Tibial nerve (tissue), 4 donors: ENCODE data around the gene FBXO38. TPM values are rescaled to one million over a fixed set of nuclear protein-coding genes. Genes with fewer than 3 reads are reported as not detected.

Experiments
- DNase-seq, 2 donors: peaks; one replicate each; pipeline ENCODE4 v3.0.0-alpha.2; 2019; ENCODE audit warnings: low spot score in 2 of 2
- H3K27ac ChIP-seq, 4 donors: fragments of 200-600 bp; sonication (generic) in 3 of 4; one replicate each; pipeline ENCODE4 v1.5.1; 2017 to 2019; ENCODE audit warnings: mild to moderate bottlenecking in 1 of 4
- H3K27me3 ChIP-seq, 2 donors: fragments of 200-600 bp; sonication (generic) in 1 of 2; one replicate each; pipeline versions ENCODE4 v1.5.1 to v1.6.0; 2017 to 2019
- H3K36me3 ChIP-seq, 3 donors: fragments of 200-600 bp; sonication (generic); one replicate each; pipeline ENCODE4 v1.5.1; 2018 to 2019
- H3K4me1 ChIP-seq, 4 donors: fragments of 200-600 bp; sonication (generic) in 3 of 4; one replicate each; pipeline ENCODE4 v1.5.1; 2017 to 2019
- H3K4me3 ChIP-seq, 4 donors: fragments of 200-600 bp; sonication (generic) in 3 of 4; one replicate each; pipeline ENCODE4 v1.5.1; 2017 to 2019; ENCODE audit warnings: mild to moderate bottlenecking in 1 of 4, moderate library complexity in 1 of 4
- H3K9me3 ChIP-seq, 4 donors: fragments of 200-600 bp; sonication (generic) in 3 of 4; one replicate each; pipeline ENCODE4 v1.5.1; 2017 to 2019
- CTCF ChIP-seq, 5 experiments: fragments of 200-600 bp in 3 of 5; fragments of 450-650 bp in 2 of 5; sonication (generic) in 3 of 5; IDR thresholded peaks; one replicate each; pipeline ENCODE4 v1.5.1; 2016 to 2019; ENCODE audit warnings: antibody characterized with exemption in 5 of 5, mild to moderate bottlenecking in 3 of 5, moderate library complexity in 2 of 5
- EP300 ChIP-seq, 2 donors: sonication (generic); formaldehyde crosslinking; IDR thresholded peaks; one replicate each; pipeline ENCODE4 v1.6.1; 2017; ENCODE audit warnings: antibody characterized with exemption in 2 of 2, mild to moderate bottlenecking in 1 of 2
- POLR2A ChIP-seq, 2 donors: fragments of 450-650 bp; IDR thresholded peaks; one replicate each; pipeline ENCODE4 v1.6.1; 2017; ENCODE audit warnings: antibody characterized with exemption in 2 of 2, mild to moderate bottlenecking in 2 of 2, moderate library complexity in 2 of 2
- WGBS, 2 donors: methylation state at CpG; one replicate each; pipeline ENCODE4 v1.1.5; 2018; 5-methylcytosine and 5-hydroxymethylcytosine counted together
- total RNA-seq, 4 donors: library from RNA; depleted of rRNA; stranded (reverse); fragments of >200 nt; gene quantifications; one replicate each; pipeline ENCODE4 v1.1.0, GENCODE V29; 2016

The FBXO38 gene
- total RNA-seq, 4 donors from 2014 or later: 55.0 to 60.7 (median 56.4) TPM

- Histone ChIP-seq H3K36me3 (no peaks in the 10 kb centered on the region), H3K27me3 (no peaks in the 10 kb centered on the region), H3K27ac (no peak overlapping the region), H3K9me3 (no peaks in the 10 kb centered on the region), H3K4me1 (no peaks in the 10 kb centered on the region), H3K4me3 (no peak overlapping the region)
- WGBS, 2 donors: 25 to 30% methylated on average over 5 of the region's 5 CpGs
- no peak for DNase-seq
- TF ChIP-seq CTCF (IDR thresholded peaks at IDR 0.05): peak in 2 of 5 experiments; percentile 15 to 24
- TF ChIP-seq POLR2A (IDR thresholded peaks at IDR 0.05): no peak
These were observed 73.4 kb downstream of the FBXO38 start for GRCh38 chr5:148457183-148457620.

GRCh38 chr5:148458036-148458888 is 74.5 kb downstream of the FBXO38 start:
- no peak overlapping the region for H3K27ac ChIP-seq
- H3K27me3 ChIP-seq: no peaks in the 10 kb centered on the region
- no peak overlapping the region for H3K4me3 ChIP-seq
- WGBS, 2 donors: 77 to 84% methylated on average over 3 of the region's 3 CpGs
- TF ChIP-seq EP300 (IDR thresholded peaks at IDR 0.05) (no peak), CTCF (IDR thresholded peaks at IDR 0.05) (no peak), POLR2A (IDR thresholded peaks at IDR 0.05) (no peak)
- H3K9me3 ChIP-seq: no peaks in the 10 kb centered on the region
- no peaks in the 10 kb centered on the region for H3K36me3 ChIP-seq
- DNase-seq: no peak
- no peaks in the 10 kb centered on the region for H3K4me1 ChIP-seq

- no peaks in the 10 kb centered on the region for H3K4me1 ChIP-seq
- 46 to 48% methylated on average over 1 of the region's 1 CpG for WGBS, 2 donors
- H3K36me3 ChIP-seq: no peaks in the 10 kb centered on the region
- no peak for DNase-seq
- H3K4me3 ChIP-seq: no peak overlapping the region
- TF ChIP-seq EP300 (IDR thresholded peaks at IDR 0.05) (no peak), POLR2A (IDR thresholded peaks at IDR 0.05) (no peak), CTCF (IDR thresholded peaks at IDR 0.05) (no peak)
- H3K27me3 ChIP-seq: no peaks in the 10 kb centered on the region
- H3K27ac ChIP-seq: no peak overlapping the region
- H3K9me3 ChIP-seq: no peaks in the 10 kb centered on the region
These were observed 75.9 kb downstream of the FBXO38 start for GRCh38 chr5:148459669-148460068.

GRCh38 chr5:148465381-148466235 is 81.8 kb downstream of the FBXO38 start:
- 52 to 54% methylated on average over 4 of the region's 4 CpGs for WGBS, 2 donors
- Histone ChIP-seq H3K36me3 (no peaks in the 10 kb centered on the region), H3K9me3 (no peaks in the 10 kb centered on the region), H3K27me3 (no peaks in the 10 kb centered on the region), H3K27ac (no peak overlapping the region), H3K4me3 (no peak overlapping the region), H3K4me1 (peaks cover 0 to 5% (median 0%) of the 10 kb centered on the region in 4 donors)
- DNase-seq: no peak
- TF ChIP-seq CTCF (IDR thresholded peaks at IDR 0.05): no peak
- no peak for TF ChIP-seq POLR2A (IDR thresholded peaks at IDR 0.05)

GRCh38 chr5:148466236-148466580 is 82.5 kb downstream of the FBXO38 start:
- no peaks in the 10 kb centered on the region for H3K36me3 ChIP-seq
- no peak overlapping the region for H3K27ac ChIP-seq
- H3K4me3 ChIP-seq: no peak overlapping the region
- peaks cover 0 to 5% (median 0%) of the 10 kb centered on the region in 4 donors for H3K4me1 ChIP-seq
- no peaks in the 10 kb centered on the region for H3K9me3 ChIP-seq
- no peak for TF ChIP-seq EP300 (IDR thresholded peaks at IDR 0.05)
- no peak for TF ChIP-seq POLR2A (IDR thresholded peaks at IDR 0.05)
- no peak for TF ChIP-seq CTCF (IDR thresholded peaks at IDR 0.05)
- H3K27me3 ChIP-seq: no peaks in the 10 kb centered on the region
- 65 to 66% methylated on average over 4 of the region's 4 CpGs for WGBS, 2 donors
- DNase-seq: no peak
